IMR-90 (cell line): ENCODE data around the gene CENPV. TPM values are rescaled to one million over a fixed set of nuclear protein-coding genes. Genes with fewer than 3 reads are reported as not detected.

ENCODE experiments used
- ATAC-seq: fragments of 200-7000 bp; cut with Tn5 transposase; 2 replicates; pipeline ENCODE4 v1.9.1; 2020; ENCODE audit warnings: low read depth, mild to moderate bottlenecking, moderate library complexity
- BruUV-seq: library from RNA; stranded (reverse); fragments of 400-500 nt; replicated peaks from 2 replicates; lab custom pipeline; 2021; lab: Mats Ljungman, UMichigan
- CTCF ChIA-PET: fragments of 300-600 bp; formaldehyde crosslinking; extraction: SDS; loops from one replicate; lab custom pipeline; 2021; ENCODE audit warnings: antibody characterized with exemption; lab: Yijun Ruan, JAX
- POLR2A ChIA-PET: fragments of 300-600 bp; sonication (Branson Sonifier 250); formaldehyde crosslinking; loops from one replicate; lab custom pipeline; 2022; ENCODE audit warnings: antibody characterized with exemption; ENCODE audit not compliant: unreplicated experiment; lab: Charles Lee
- DNase-seq: peaks from one replicate; pipeline ENCODE4 v3.0.0; 2013
- H2AFZ ChIP-seq: replicated peaks from 2 replicates; pipeline ENCODE3; 2013; ENCODE audit warnings: low read length, mild to moderate bottlenecking; ENCODE audit not compliant: poor library complexity
- H2AK5ac ChIP-seq: 2 replicates; pipeline ENCODE4 v1.6.1; 2013; ENCODE audit warnings: low read depth, low read length, inconsistent platforms
- H2AK9ac ChIP-seq: replicated peaks from 2 replicates; pipeline ENCODE3; 2013; ENCODE audit warnings: mild to moderate bottlenecking, low read depth, low read length, moderate library complexity; ENCODE audit not compliant: poor library complexity
- H2BK120ac ChIP-seq: 2 replicates; pipeline ENCODE4 v1.6.1; 2013; ENCODE audit warnings: low read depth, low read length, inconsistent platforms
- H2BK15ac ChIP-seq: 3 replicates; pipeline ENCODE4 v1.6.1; 2013; ENCODE audit warnings: low read depth, low read length, inconsistent platforms
- H2BK20ac ChIP-seq: 2 replicates; pipeline ENCODE4 v1.6.1; 2013; ENCODE audit warnings: low read depth, mild to moderate bottlenecking, inconsistent platforms, low read length, moderate library complexity
- H2BK5ac ChIP-seq: 2 replicates; pipeline ENCODE4 v1.6.1; 2013; ENCODE audit warnings: mild to moderate bottlenecking, low read depth, low read length, inconsistent platforms; ENCODE audit not compliant: poor library complexity, severe bottlenecking
- H3K14ac ChIP-seq: replicated peaks from 2 replicates; pipeline ENCODE4 v1.6.1; 2013; ENCODE audit warnings: low read depth, low read length, inconsistent platforms
- H3K18ac ChIP-seq: 2 replicates; pipeline ENCODE4 v1.6.1; 2013; ENCODE audit warnings: low read depth, low read length, control low read depth
- H3K23ac ChIP-seq: 2 replicates; pipeline ENCODE4 v1.6.1; 2013; ENCODE audit warnings: low read depth, low read length, inconsistent platforms
- H3K27ac ChIP-seq: 2 replicates; pipeline ENCODE4 v1.5.1; 2013; ENCODE audit warnings: mild to moderate bottlenecking, control low read depth, low read length; ENCODE audit not compliant: insufficient read depth
- H3K27me3 ChIP-seq: 2 replicates; pipeline ENCODE4 v1.6.1; 2013; ENCODE audit warnings: low read length; ENCODE audit not compliant: control insufficient read depth, insufficient read depth
- H3K36me3 ChIP-seq: 2 replicates; pipeline ENCODE4 v1.6.1; 2013; ENCODE audit warnings: low read length, mixed read lengths; ENCODE audit not compliant: control insufficient read depth, insufficient read depth
- H3K4ac ChIP-seq: 2 replicates; pipeline ENCODE4 v1.6.1; 2013; ENCODE audit warnings: low read depth, low read length, inconsistent platforms
- H3K4me1 ChIP-seq: 2 replicates; pipeline ENCODE4 v1.6.1; 2013; ENCODE audit warnings: low read length, mixed read lengths; ENCODE audit not compliant: control insufficient read depth, insufficient read depth
- H3K4me2 ChIP-seq: 2 replicates; pipeline ENCODE4 v1.6.1; 2013; ENCODE audit warnings: low read depth, mild to moderate bottlenecking, control low read depth, low read length, moderate library complexity
- H3K4me3 ChIP-seq: 2 replicates; pipeline ENCODE4 v1.5.1; 2013; ENCODE audit warnings: low read depth, mild to moderate bottlenecking, control low read depth, low read length, moderate library complexity; ENCODE audit not compliant: insufficient read depth
- H3K56ac ChIP-seq: 2 replicates; pipeline ENCODE4 v1.6.1; 2013; ENCODE audit warnings: low read length, inconsistent platforms; ENCODE audit not compliant: insufficient read depth; ENCODE audit errors: extremely low read depth
- H3K79me1 ChIP-seq, 2 experiments: 2 replicates each; pipeline ENCODE4 v1.6.1; 2013; ENCODE audit warnings: low read length in 2 of 2, inconsistent platforms in 1 of 2, low read depth in 1 of 2
- H3K9ac ChIP-seq: 2 replicates; pipeline ENCODE4 v1.6.1; 2013; ENCODE audit warnings: low read depth, low read length, control low read depth
- H3K9me1 ChIP-seq: 2 replicates; pipeline ENCODE4 v1.6.1; 2013; ENCODE audit warnings: low read length, inconsistent platforms; ENCODE audit not compliant: insufficient read depth
- H3K9me3 ChIP-seq: 2 replicates; pipeline ENCODE4 v1.6.1; 2013; ENCODE audit warnings: low read length; ENCODE audit not compliant: control insufficient read depth, insufficient read depth
- H4K20me1 ChIP-seq: 2 replicates; pipeline ENCODE4 v1.6.1; 2013; ENCODE audit warnings: low read length, inconsistent platforms; ENCODE audit not compliant: insufficient read depth
- H4K5ac ChIP-seq: 2 replicates; pipeline ENCODE4 v1.6.1; 2013; ENCODE audit warnings: mild to moderate bottlenecking, low read depth, low read length, control low read depth
- H4K8ac ChIP-seq, 2 experiments: 2 replicates each; pipeline ENCODE4 v1.6.1; 2013; ENCODE audit warnings: low read depth in 2 of 2, low read length in 2 of 2, control low read depth in 1 of 2, inconsistent platforms in 1 of 2
- H4K91ac ChIP-seq: 2 replicates; pipeline ENCODE4 v1.6.1; 2013; ENCODE audit warnings: low read depth, low read length, inconsistent platforms; ENCODE audit not compliant: insufficient read depth
- RFX5 ChIP-seq: IDR thresholded peaks from 2 replicates; pipeline ENCODE4 v1.8.0; 2012; ENCODE audit warnings: low read depth, mild to moderate bottlenecking, low read length, moderate library complexity
- SMC3 ChIP-seq: fragments of 150-350 bp; IDR thresholded peaks from 2 replicates; pipeline ENCODE4 v1.6.1; 2016; ENCODE audit warnings: low read depth, mild to moderate bottlenecking, antibody characterized with exemption, low read length, moderate library complexity
- whole genome bisulfite sequencing, 2 experiments: methylation state at CpG; one replicate each; pipeline versions ENCODE4 v1.1.5 to v1.1.7; 2013; ENCODE audit warnings: missing lambda C conversion rate in 2 of 2; ENCODE audit not compliant: insufficient read length in 1 of 2; ENCODE audit errors: extremely low coverage in 2 of 2; 5-methylcytosine and 5-hydroxymethylcytosine counted together
- dilution Hi-C: fragments of 300-500 bp; cut with HindIII; formaldehyde crosslinking; loops from one replicate; pipeline ENCODE4 v1.14.3; 2018; ENCODE audit warnings: low sequenced_read_pairs; ENCODE audit not compliant: unreplicated experiment
- in situ Hi-C: fragments of 300-500 bp; cut with MboI; formaldehyde crosslinking; loops from 3 replicates; pipeline ENCODE4 v1.14.3; 2019; ENCODE audit warnings: low sequenced_read_pairs, inconsistent platforms, mixed read lengths
- intact Hi-C: fragments of 100-400 bp; cut with micrococcal nuclease; formaldehyde crosslinking; loops from 2 replicates; pipeline ENCODE4 v1.10.0; 2022
- polyA plus RNA-seq, 3 experiments: library from polyadenylated mRNA; depleted of rRNA; stranded (reverse); fragments of >200 nt; gene quantifications; 2 replicates each; pipeline ENCODE4 v1.2.3, GENCODE V29; 2012; ENCODE audit warnings: low replicate concordance in 1 of 3
- total RNA-seq: library from RNA; depleted of rRNA; stranded (reverse); fragments of >200 nt; gene quantifications from 2 replicates; pipeline ENCODE4 v1.2.3, GENCODE V29; 2012

CENPV gene
- total and polyA plus RNA-seq, 2 of the 4 experiments (the other 2 are of a cell fraction) = 35.3 to 49.8 TPM

DNA sequence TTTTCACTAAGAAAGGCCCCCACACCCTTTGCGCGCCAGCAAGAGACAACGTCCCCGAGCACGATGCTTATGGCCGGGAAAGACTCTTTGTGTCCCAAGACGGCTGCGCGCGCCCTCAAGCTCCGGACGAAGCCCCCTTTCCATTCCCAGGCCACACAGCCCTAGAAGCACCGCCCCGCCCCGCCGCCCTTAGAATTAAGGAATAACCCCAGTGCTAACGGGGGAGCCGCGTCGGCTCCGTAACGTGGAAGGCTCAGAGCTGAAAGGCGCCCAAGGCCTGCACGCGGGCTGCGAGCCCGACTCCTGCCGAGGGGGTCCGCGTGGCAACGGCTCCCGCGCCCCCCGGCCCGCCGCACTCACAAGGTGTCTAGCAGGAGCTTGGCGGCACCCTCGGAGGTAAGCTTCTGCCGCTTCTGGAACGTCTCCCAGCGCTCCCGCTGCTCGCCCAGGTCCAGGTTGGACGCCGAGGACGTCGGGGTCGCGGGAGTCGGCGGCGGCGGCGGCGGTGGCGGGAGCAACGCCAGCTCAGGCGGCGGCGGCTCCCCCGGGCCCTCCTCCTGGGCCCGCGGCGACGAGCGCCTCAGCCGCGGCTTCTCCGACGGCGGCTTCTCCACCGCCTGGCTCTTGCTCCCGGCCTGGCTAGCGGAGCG is 477 bp downstream of the CENPV start:
- Histone ChIP-seq H2AFZ (peak overlapping the region; percentile 98), H2BK5ac (no peak overlapping the region), H4K91ac (no peak overlapping the region), H3K79me1 (peaks cover 6 to 18% of the 10 kb centered on the region in 2 experiments; a peak in 3 of 4 replicates), H3K56ac (peak overlapping the region; percentile 25; the same call in 1 of the 2 replicates), H2AK5ac (no peak overlapping the region), H3K23ac (peak overlapping the region; percentile 15), H3K9me1 (peaks cover 3% of the 10 kb centered on the region; the same call in 1 of the 2 replicates), H3K14ac (no peak overlapping the region), H3K4me3 (peak overlapping the region; percentile 73), H3K9ac (peak overlapping the region; percentile 39), H2AK9ac (peak overlapping the region; percentile 79), H3K18ac (no peak overlapping the region), H3K27ac (peak overlapping the region; percentile 23; the same call in 1 of the 2 replicates), H2BK120ac (peak overlapping the region; percentile 45; the same call in 1 of the 2 replicates), H2BK15ac (no peak overlapping the region), H3K4ac (peak overlapping the region; percentile 14; the same call in 1 of the 2 replicates), H3K27me3 (no peaks in the 10 kb centered on the region), H4K20me1 (no peaks in the 10 kb centered on the region), H3K9me3 (no peaks in the 10 kb centered on the region), H4K8ac (peak overlapping the region; percentile 11 to 49; a peak in 2 of 4 replicates), H3K4me2 (peak overlapping the region; percentile 80), H3K4me1 (0 out of 2 replicates have a peak, but pooled peaks cover 2% of the 10 kb centered on the region), H2BK20ac (no peak overlapping the region), H3K36me3 (peaks cover 9% of the 10 kb centered on the region), H4K5ac (no peak overlapping the region)
- dilution Hi-C loops = no loop called here
- intact Hi-C loops = loop anchor here (5.0 kb wide), 2 partner anchors 65 to 135 kb away; partner anchors contain the start of genes NCOR1 and PIGL
- no TSS peak for BruUV-seq
- ChIA-PET POLR2A (no interaction called here), CTCF (interaction anchor here (0.6 to 2.3 kb wide), 4 partner anchors 10 to 34 kb away, joined by 3 to 19 read pairs (median 3); no protein-coding TSS in a partner anchor)
- WGBS, 2 experiments = 1% methylated on average over 41 of the region's 75 CpGs; no CpG with 5 or more reads in 1 of the 2 experiments
- TF ChIP-seq SMC3 = no peak
- no peak for TF ChIP-seq RFX5
- ATAC-seq (peak; percentile 70), DNase-seq (peak; percentile 12)
- in situ Hi-C loops = no loop called here
